MM.1S (cell line): ENCODE data around the gene GOLGA2.

ENCODE experiments used
- EZH2 ChIP-seq: fragments of 300-600 bp; sonication (generic); optimal IDR thresholded peaks from 2 replicates; pipeline ENCODE3; 2017; ENCODE audit warnings: low read depth, mild to moderate bottlenecking, antibody characterized with exemption, low read length, mixed read lengths
- EZH2phosphoT487 ChIP-seq: fragments of 300-600 bp; sonication (generic); IDR thresholded peaks from 2 replicates; pipeline ENCODE4 v1.6.1; 2018; ENCODE audit warnings: antibody characterized with exemption, low read length
- TF ChIP-seq, protein P1 (sequence below): fragments of 300-600 bp; sonication (generic); IDR thresholded peaks from 2 replicates; pipeline ENCODE4 v1.5.1; 2016; ENCODE audit warnings: antibody characterized with exemption, low read length, mixed read lengths

DNA sequence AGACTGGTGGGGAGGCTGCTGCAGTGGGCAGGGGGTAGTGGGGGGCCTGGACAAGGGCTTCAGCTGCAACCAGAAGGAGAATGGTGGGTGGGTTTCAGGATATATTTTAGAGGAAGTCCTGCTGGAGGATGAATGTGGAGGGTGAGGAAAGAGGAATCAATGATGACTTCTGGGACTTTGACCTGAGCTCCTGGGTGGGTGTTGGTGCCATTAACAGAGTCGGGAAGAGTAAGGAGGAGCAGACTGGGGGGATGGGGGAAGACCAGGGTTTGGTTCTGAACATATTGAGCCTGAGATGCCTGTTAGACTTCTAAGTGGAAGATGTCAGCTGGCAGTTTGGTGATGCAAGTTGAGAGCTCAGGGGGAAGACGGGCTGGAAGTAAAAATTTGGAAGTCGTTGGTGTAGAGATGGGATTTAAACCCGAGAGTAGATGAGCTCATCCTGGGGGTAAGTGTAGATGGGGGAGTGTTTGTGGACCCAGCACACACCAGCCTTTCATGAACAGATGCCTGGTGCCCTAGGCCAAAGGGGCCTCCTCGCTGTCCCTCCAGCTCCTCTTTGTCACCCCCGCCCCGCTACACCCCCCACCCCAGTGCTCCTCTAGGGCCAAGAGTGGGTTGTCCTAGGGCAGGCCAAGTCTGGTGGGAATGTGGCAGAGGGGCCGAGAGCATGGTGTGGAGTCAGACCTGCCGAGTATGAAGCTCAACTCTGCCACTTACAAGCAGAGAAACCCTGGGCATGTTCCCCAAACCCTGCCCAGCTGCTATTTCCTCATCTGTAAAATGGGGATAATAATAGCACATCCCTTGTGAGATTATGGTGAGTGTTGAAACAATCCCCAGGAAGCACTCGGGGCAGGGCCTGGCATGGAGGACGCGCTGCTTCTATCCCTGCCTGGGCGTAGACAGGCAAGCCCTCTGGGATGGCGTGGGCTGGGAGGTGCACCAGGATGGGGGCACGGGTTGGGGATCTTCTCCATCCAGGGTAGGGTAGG, 68.6 kb downstream of the GOLGA2 start:
- TF ChIP-seq, protein P1, sequence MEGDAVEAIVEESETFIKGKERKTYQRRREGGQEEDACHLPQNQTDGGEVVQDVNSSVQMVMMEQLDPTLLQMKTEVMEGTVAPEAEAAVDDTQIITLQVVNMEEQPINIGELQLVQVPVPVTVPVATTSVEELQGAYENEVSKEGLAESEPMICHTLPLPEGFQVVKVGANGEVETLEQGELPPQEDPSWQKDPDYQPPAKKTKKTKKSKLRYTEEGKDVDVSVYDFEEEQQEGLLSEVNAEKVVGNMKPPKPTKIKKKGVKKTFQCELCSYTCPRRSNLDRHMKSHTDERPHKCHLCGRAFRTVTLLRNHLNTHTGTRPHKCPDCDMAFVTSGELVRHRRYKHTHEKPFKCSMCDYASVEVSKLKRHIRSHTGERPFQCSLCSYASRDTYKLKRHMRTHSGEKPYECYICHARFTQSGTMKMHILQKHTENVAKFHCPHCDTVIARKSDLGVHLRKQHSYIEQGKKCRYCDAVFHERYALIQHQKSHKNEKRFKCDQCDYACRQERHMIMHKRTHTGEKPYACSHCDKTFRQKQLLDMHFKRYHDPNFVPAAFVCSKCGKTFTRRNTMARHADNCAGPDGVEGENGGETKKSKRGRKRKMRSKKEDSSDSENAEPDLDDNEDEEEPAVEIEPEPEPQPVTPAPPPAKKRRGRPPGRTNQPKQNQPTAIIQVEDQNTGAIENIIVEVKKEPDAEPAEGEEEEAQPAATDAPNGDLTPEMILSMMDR: no peak
- no peak for TF ChIP-seq EZH2
- no peak for TF ChIP-seq EZH2phosphoT487
